ENCODE results near the gene HOXC4.

HOXC4 gene

GRCh38 chr12:54016051-54016450, 37.6 kb upstream of the HOXC4 start:
- DNase-seq, result no peak

GRCh38 chr12:54016478-54016964, 37.1 kb upstream of the HOXC4 start:
- DNase-seq, result no peak

- no peak for DNase-seq
Measured at GRCh38 chr12:54017027-54017788, 36.4 kb upstream of the HOXC4 start.

GRCh38 chr12:54017878-54018467, 35.7 kb upstream of the HOXC4 start:
- peak; percentile 58 for DNase-seq

GRCh38 chr12:54018468-54018984, 35.1 kb upstream of the HOXC4 start:
- DNase-seq, result no peak

- no peak for DNase-seq
Measured at GRCh38 chr12:54019091-54019811, 34.4 kb upstream of the HOXC4 start.

GRCh38 chr12:54019924-54020590, 33.6 kb upstream of the HOXC4 start:
- DNase-seq, result no peak

- DNase-seq, result no peak
Measured at GRCh38 chr12:54020591-54021405, 32.8 kb upstream of the HOXC4 start.

- DNase-seq, result no peak
Measured at GRCh38 chr12:54021432-54022013, 32.1 kb upstream of the HOXC4 start.

- no peak for DNase-seq
Measured at GRCh38 chr12:54022960-54023884, 30.4 kb upstream of the HOXC4 start.

GRCh38 chr12:54024127-54024526, 29.5 kb upstream of the HOXC4 start:
- DNase-seq, result no peak

- no peak for DNase-seq
Measured at GRCh38 chr12:54024581-54025305, 28.9 kb upstream of the HOXC4 start.

- no peak for DNase-seq
Measured at GRCh38 chr12:54025499-54026405, 27.9 kb upstream of the HOXC4 start.

- no peak for DNase-seq
Measured at GRCh38 chr12:54026640-54027441, 26.8 kb upstream of the HOXC4 start.

GRCh38 chr12:54027442-54027786, 26.2 kb upstream of the HOXC4 start:
- no peak for DNase-seq

- no peak for DNase-seq
Measured at GRCh38 chr12:54028314-54029201, 25.1 kb upstream of the HOXC4 start, which contains the start of gene HOXC6. Gene HOXC6, plus strand, starts transcription at chr12:54028440. Its CDS starts 82 bp downstream, at chr12:54028522.

Data from activated CD4-positive, alpha-beta T cell treated with anti-CD3 and anti-CD28 coated beads, Interleukin-2, amount 50 U/mL, for 1 hour (primary cell).